Uterus (tissue), 4 donors: ENCODE measurements around the gene NT5C3B. TPM values are rescaled to one million over a fixed set of nuclear protein-coding genes. Genes with fewer than 3 reads are reported as not detected.

Experiments used
- DNase-seq, 2 donors: peaks; one replicate each; pipeline ENCODE4 v3.0.0-alpha.2; 2019 to 2020
- H3K27ac ChIP-seq, 2 donors: fragments of 200-600 bp; sonication (generic); 1 replicate in 1 of 2; 2 replicates in 1 of 2; pipeline ENCODE4 v1.5.1; 2016 to 2018
- H3K27me3 ChIP-seq, 2 donors: fragments of 200-600 bp; sonication (generic); one replicate each; pipeline ENCODE4 v1.5.1; 2018 to 2019; ENCODE audit warnings: control low read depth in 1 of 2
- H3K36me3 ChIP-seq, 2 donors: fragments of 200-600 bp; sonication (generic); one replicate each; pipeline ENCODE4 v1.5.1; 2019; ENCODE audit warnings: control low read depth in 1 of 2
- H3K4me1 ChIP-seq, 2 donors: fragments of 200-600 bp; sonication (generic); one replicate each; pipeline ENCODE4 v1.5.1; 2018 to 2019; ENCODE audit warnings: control low read depth in 1 of 2
- H3K4me3 ChIP-seq, 2 donors: fragments of 200-600 bp; sonication (generic); 1 replicate in 1 of 2; 2 replicates in 1 of 2; pipeline ENCODE4 v1.5.1; 2018 to 2019; ENCODE audit warnings: mild to moderate bottlenecking in 1 of 2
- H3K9me3 ChIP-seq, 2 donors: fragments of 200-600 bp; sonication (generic); one replicate each; pipeline ENCODE4 v1.5.1; 2019; ENCODE audit warnings: control low read depth in 1 of 2
- POLR2A ChIP-seq, 2 donors: fragments of 450-650 bp; IDR thresholded peaks; one replicate each; pipeline ENCODE4 v1.6.1; 2016; ENCODE audit warnings: antibody characterized with exemption in 2 of 2, mild to moderate bottlenecking in 1 of 2, moderate library complexity in 1 of 2
- intact Hi-C: fragments of 100-400 bp; cut with DNase I; formaldehyde crosslinking; loops from one replicate; pipeline ENCODE4 v1.15.1; 2023; ENCODE audit warnings: low total_unique reads
- total RNA-seq, 4 donors: library from RNA; depleted of rRNA in 3 of 4; stranded (reverse); fragments of >200 nt in 3 of 4; gene quantifications; one replicate each; pipeline versions ENCODE4 v1.1.0 to v1.2.4, GENCODE V29; 2014 to 2023
- TF ChIP-seq, protein P1 (sequence below), 4 experiments: fragments of 200-600 bp in 2 of 4; fragments of 450-650 bp in 2 of 4; sonication (generic) in 2 of 4; IDR thresholded peaks; one replicate each; pipeline ENCODE4 v1.5.1; 2016 to 2019; ENCODE audit warnings: antibody characterized with exemption in 4 of 4, mild to moderate bottlenecking in 2 of 4, moderate library complexity in 1 of 4
- donor health status: DM: yes; HTN: yes; CAD: no.

NT5C3B gene
- total RNA-seq, 4 donors from 2014 or later = 32.5 to 77.9 (median 68.1) TPM

DNA sequence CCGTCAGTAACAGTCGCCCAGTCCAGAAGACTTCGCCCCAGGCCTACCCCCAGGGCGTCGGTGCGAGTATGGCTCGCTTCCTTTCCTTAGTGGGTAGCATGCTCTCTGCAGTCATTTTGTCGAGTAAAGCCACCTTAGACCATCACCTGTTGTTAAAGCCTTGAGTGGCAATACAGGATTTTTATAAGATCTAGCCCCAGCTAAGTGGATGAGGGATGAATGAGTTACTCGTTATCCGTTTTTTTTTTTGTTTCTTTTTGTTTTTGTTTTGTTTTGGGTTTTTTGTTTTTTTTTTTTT is 29.5 kb upstream of the NT5C3B start:
- Histone ChIP-seq H3K4me3 (peak overlapping the region in 1 of 2 donors; percentile 93), H3K27ac (peak overlapping the region; percentile 86 to 91), H3K27me3 (no peaks in the 10 kb centered on the region), H3K4me1 (peaks cover 9 to 10% of the 10 kb centered on the region in 2 donors), H3K36me3 (no peaks in the 10 kb centered on the region), H3K9me3 (no peaks in the 10 kb centered on the region)
- TF ChIP-seq, protein P1, sequence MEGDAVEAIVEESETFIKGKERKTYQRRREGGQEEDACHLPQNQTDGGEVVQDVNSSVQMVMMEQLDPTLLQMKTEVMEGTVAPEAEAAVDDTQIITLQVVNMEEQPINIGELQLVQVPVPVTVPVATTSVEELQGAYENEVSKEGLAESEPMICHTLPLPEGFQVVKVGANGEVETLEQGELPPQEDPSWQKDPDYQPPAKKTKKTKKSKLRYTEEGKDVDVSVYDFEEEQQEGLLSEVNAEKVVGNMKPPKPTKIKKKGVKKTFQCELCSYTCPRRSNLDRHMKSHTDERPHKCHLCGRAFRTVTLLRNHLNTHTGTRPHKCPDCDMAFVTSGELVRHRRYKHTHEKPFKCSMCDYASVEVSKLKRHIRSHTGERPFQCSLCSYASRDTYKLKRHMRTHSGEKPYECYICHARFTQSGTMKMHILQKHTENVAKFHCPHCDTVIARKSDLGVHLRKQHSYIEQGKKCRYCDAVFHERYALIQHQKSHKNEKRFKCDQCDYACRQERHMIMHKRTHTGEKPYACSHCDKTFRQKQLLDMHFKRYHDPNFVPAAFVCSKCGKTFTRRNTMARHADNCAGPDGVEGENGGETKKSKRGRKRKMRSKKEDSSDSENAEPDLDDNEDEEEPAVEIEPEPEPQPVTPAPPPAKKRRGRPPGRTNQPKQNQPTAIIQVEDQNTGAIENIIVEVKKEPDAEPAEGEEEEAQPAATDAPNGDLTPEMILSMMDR (IDR thresholded peaks at IDR 0.05) = no peak
- TF ChIP-seq POLR2A (IDR thresholded peaks at IDR 0.05) = no peak
- intact Hi-C loops = no loop called here
- DNase-seq = no peak

DNA sequence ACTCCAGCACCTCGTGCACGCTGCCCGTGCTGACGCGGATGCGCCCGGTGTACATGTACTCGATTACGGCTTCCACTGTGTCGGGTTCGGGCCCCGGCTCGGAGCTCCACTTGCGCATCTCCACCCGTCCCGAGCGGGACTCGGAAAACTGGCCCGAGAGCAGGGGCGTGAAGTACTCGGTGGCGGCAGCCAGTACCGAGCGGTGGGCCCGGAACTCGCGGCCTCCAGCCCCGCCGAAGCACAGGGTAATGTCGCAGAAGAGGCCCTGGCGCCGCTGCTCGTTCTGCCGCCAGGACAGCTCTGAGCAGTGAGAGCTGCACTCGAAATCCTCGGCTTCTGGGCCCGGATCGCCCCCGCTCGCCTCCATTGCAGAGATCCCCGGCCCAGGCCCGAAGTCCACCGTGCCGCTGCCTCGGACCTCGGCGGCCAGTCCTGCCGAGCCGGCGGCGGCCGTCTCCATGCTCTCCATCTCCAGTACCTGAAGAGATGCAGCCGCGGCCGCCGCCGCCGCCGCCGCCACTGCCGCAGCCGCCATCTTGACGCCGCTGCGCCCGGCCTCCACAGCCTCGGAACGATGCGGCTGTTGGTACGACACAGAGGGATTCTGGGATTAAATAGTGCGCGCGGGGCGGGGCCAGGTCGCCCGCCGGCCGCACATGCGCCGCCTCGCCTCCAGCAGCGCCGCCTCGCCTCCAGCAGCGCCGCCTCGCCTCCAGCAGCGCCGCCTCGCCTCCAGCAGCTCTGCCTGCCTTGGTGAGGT is 29.0 kb upstream of the NT5C3B start, which contains the start of gene KLHL11:
TSS of gene KLHL11 (minus strand) at position 588 of the 760 bp plus-strand sequence. CDS start at position 535, 53 bp downstream.
- intact Hi-C loops = no loop called here
- Histone ChIP-seq H3K27ac (peak within 1 kb of the TSS; percentile 86 to 91), H3K27me3 (no peaks in the 10 kb centered on the region), H3K36me3 (no peaks in the 10 kb centered on the region), H3K4me1 (peaks cover 9 to 10% of the 10 kb centered on the region in 2 donors), H3K9me3 (no peaks in the 10 kb centered on the region), H3K4me3 (peak within 1 kb of the TSS; percentile 93 to 100)
- TF ChIP-seq, protein P1 (IDR thresholded peaks at IDR 0.05) = peak in 3 of 4 experiments; percentile 37 to 44 (median 41)
- peak; percentile 77 to 92 for TF ChIP-seq POLR2A (IDR thresholded peaks at IDR 0.05)
- DNase-seq = peak; percentile 82 to 88

- DNase-seq = no peak
- intact Hi-C loops = no loop called here
- H3K27me3 ChIP-seq = no peaks in the 10 kb centered on the region
- no peak for TF ChIP-seq POLR2A (IDR thresholded peaks at IDR 0.05)
- TF ChIP-seq, protein P1 (IDR thresholded peaks at IDR 0.05) = no peak
- peaks cover 9 to 10% of the 10 kb centered on the region in 2 donors for H3K4me1 ChIP-seq
- peak overlapping the region; percentile 86 to 91 for H3K27ac ChIP-seq
- H3K36me3 ChIP-seq = no peaks in the 10 kb centered on the region
- H3K9me3 ChIP-seq = no peaks in the 10 kb centered on the region
- H3K4me3 ChIP-seq = peak overlapping the region; percentile 93 to 100
These were observed 28.4 kb upstream of the NT5C3B start for GRCh38 chr17:41864498-41864835.

- TF ChIP-seq, protein P1 (IDR thresholded peaks at IDR 0.05) = no peak
- no peak for TF ChIP-seq POLR2A (IDR thresholded peaks at IDR 0.05)
- H3K4me1 ChIP-seq = peaks cover 9 to 10% of the 10 kb centered on the region in 2 donors
- intact Hi-C loops = no loop called here
These were observed 27.2 kb upstream of the NT5C3B start for GRCh38 chr17:41863074-41863848.

More at GRCh38 chr17:41863074-41863848, 27.2 kb upstream of the NT5C3B start:
- Histone ChIP-seq H3K27ac (no peak overlapping the region), H3K27me3 (no peaks in the 10 kb centered on the region), H3K4me3 (peak overlapping the region; percentile 93 to 100), H3K9me3 (no peaks in the 10 kb centered on the region), H3K36me3 (no peaks in the 10 kb centered on the region)
- no peak for DNase-seq
